Stimulated activated CD4-positive, alpha-beta T cell treated with anti-CD3 and anti-CD28 coated beads, Interleukin-4, amount 100 ng/mL, for 4 hours (primary cell): ENCODE measurements around the gene NECTIN2.
"Not testable (repeated sequence)": the region's sequence is repeated elsewhere in the genome, so short reads cannot be mapped to it uniquely, and the experiment has no call there.

Experiments
- DNase-seq, 2 experiments: peaks; one replicate each; pipeline ENCODE4 v3.0.0-alpha.2; 2020

NECTIN2 gene

DNA sequence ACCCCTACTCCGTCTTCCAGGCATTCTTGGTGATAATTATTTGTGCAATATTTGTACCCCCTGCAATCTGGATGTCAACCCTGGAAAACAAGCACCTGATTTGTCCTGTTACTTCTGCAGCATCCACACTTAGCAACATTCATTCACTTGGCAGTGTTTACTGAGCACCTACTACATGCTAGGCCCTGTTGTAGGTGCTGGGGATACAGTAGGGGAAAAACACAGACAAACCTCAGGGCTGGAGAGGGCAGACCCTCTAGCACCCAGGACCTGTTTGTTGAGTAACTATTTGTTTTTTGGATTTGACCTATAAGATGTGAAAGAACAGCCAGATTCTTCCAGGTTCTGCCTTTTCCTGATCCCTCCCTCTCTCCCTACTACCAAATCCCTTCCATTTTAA is 9.5 kb downstream of the NECTIN2 start:
- DNase-seq: no peak

DNA sequence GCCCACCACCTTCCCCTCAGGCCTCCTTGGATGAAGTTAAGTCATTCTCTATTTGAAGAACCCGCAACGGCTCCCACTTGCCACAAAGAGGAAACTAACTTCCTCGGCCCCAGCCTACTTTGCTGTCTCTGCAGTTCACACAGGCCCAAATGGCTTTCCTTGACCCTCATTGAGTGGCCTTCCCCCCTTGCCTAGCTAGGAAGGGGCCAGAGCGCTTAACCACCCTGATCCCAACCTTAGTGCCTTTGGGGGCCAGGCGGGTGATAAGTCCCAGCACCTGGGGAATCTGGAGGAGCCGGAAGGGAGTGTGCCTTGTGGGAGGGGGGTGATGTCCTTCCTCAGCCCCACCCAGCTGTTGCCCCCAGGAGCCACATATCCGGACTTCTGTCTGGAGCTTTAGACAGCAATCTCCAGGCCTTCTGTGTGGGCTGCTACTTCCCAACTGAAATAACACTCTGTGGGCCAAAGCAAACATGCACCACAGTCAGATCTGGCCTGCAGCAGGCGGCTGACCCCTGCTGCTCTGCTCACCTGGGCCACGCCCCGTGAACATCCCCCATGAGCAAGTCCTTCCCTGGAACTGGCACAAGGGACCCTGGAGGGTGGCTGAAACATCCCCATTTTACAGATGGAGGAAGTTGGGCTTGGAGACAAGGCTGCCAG is 10.5 kb downstream of the NECTIN2 start:
- no peak for DNase-seq

GRCh38 chr19:44857837-44858236 is 11.7 kb downstream of the NECTIN2 start:
- DNase-seq: no peak

GRCh38 chr19:44861576-44861975 is 15.5 kb downstream of the NECTIN2 start:
- not testable (repeated sequence) for DNase-seq

- no peak for DNase-seq
Measured at GRCh38 chr19:44863990-44864389, 17.9 kb downstream of the NECTIN2 start.

- DNase-seq: no peak
Measured at GRCh38 chr19:44865196-44865767, 19.2 kb downstream of the NECTIN2 start.

DNA sequence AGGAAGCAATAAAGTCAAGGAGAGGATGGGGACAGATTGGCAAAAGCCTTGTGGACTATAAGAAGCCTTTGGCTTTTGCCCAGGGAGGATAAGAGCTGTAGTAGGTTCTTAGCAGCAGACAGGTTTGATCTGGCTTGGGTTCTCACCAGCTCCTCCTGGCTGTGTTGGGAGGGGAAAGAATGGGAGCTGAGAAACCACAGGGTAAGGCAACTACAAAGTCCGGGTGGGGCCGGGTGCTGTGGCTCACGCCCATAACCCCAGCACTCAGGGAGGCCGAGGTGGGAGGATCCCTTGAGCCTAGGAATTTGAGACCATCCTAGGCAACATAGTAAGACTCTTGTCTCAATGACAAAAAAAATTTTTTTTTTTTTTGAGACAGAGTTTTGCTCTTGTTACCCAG is 20.6 kb downstream of the NECTIN2 start:
- DNase-seq: no peak

DNA sequence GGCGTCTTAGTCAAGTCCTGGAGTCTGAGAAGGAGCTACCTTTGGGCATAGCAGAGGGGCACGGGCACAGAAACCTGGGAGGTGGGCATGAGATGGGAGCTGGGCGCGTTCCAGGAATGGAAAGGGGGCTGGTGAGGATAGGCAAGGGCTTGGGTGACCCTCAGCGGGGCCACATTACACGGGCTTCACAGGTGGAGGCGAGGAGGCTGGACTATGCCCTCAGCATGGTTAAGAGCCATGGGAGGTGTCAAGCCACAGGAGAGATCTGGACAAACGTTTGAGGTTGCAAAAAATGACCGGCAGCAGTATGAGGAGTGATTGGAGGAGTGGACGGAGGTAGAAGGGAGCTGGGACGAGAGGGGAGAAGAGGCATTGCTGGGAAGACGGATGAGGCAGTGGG is 21.5 kb downstream of the NECTIN2 start:
- DNase-seq: no peak

GRCh38 chr19:44869733-44870470 is 23.8 kb downstream of the NECTIN2 start:
- DNase-seq: no peak

DNA sequence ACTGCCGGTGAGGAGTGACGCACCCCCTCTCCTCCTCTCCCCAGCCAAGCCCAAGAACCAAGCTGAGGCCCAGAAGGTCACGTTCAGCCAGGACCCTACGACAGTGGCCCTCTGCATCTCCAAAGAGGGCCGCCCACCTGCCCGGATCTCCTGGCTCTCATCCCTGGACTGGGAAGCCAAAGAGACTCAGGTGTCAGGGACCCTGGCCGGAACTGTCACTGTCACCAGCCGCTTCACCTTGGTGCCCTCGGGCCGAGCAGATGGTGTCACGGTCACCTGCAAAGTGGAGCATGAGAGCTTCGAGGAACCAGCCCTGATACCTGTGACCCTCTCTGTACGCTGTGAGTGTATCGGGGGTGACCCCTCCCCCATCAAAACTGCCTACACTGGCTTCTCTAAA is 25.7 kb downstream of the NECTIN2 start:
- DNase-seq: no peak

- DNase-seq: no peak
Measured at GRCh38 chr19:44872661-44873060, 26.6 kb downstream of the NECTIN2 start.

- DNase-seq: no peak
Measured at GRCh38 chr19:44874317-44874716, 28.2 kb downstream of the NECTIN2 start.

DNA sequence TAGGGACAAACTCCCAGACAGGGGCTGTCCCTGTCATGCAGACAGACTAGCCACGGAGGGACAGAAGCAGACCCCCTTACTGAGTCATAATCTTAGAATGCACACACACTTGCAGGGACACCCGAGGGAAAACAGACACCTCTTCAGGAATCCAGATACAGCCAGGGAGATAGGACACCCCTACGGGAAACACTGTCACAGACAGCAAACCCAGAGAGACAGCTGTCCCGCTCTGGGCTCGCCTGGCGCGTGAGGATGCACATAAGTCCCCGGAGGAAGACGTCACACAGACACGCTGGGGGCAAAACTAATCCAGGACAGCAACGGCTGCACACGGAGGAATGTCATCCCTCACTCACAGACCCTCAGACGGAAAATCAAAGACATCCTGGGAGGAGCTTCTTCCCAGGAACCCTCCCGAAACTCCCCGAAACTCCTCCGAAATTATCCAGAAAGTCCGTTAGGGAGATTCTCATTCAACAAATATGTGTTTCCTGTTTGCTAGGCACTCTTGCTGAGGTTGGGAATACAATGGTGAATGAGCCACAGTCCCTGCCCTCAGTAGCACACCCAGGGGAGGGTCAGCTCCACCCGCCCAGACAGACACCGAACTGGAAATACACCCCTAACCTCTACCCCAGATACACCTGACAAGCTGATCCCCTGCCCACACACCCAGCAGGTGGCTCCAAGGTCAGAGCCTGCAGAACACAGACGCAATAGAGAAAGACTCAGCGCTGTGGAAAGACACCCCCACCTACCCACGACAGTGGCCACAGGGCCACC is 29.8 kb downstream of the NECTIN2 start:
- DNase-seq: no peak

GRCh38 chr19:44876930-44877535 is 30.9 kb downstream of the NECTIN2 start:
- no peak for DNase-seq

- DNase-seq: no peak
Measured at GRCh38 chr19:44878120-44878865, 32.2 kb downstream of the NECTIN2 start.

DNA sequence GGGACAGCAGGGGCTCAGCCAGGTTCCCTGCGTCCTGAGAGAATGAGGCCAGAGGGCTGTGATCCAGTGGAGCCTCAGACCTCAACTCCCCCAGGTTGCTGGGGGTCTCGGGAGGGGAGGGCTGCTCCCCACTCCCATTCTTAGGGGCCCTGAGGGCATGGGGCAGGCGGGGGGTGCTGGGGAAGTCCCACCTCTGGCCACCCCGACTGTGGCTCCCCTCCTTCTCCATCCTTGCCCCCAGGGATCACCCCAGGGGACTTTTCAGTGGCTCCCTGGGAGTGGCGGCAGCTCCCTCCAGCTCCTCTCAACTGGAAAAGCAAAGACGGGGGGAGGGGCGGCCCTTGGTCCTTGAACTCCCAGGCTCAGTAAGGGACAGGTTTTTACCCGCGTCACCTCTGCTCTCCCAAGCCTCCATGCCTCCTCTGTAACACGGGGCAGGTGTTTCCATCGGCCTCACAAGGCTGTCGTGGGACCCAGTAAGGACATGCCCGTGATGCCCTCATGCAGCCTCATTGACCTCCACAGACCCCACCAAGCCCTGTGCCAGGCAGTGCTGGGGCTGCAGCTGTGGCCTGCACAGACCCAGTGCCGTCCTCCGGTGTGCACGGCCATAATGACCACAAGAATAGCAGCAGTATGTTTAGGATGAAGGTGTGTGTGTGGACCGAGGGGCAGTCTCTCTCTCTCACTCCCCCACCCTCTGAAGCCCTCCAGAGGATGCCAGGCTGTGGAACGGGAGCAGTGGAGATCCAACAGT is 33.4 kb downstream of the NECTIN2 start:
- no peak for DNase-seq

GRCh38 chr19:44882063-44882462 is 36.0 kb downstream of the NECTIN2 start:
- no peak for DNase-seq

GRCh38 chr19:44882619-44883397 is 36.7 kb downstream of the NECTIN2 start:
- DNase-seq: not testable (repeated sequence)

GRCh38 chr19:44883922-44884321 is 37.8 kb downstream of the NECTIN2 start:
- DNase-seq: no peak

DNA sequence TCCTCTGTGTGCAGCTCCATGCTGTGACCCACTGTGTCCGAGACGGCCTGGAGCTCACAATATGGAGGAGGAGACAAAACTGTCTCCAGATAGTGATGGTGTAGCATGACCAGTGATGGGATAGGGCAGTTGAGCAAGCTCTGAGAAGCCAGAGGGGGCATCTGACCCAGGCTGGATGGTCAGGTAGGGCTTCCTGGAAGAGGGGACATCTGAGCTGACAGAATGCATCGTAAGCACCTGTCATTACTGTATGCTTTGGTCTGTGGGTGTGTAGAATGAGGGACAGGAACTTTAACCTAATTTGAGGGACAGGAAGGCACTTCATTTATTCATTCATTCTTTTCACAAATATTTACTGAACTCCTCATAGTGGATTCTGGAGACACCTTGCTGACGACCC is 38.5 kb downstream of the NECTIN2 start:
- DNase-seq: no peak

DNA sequence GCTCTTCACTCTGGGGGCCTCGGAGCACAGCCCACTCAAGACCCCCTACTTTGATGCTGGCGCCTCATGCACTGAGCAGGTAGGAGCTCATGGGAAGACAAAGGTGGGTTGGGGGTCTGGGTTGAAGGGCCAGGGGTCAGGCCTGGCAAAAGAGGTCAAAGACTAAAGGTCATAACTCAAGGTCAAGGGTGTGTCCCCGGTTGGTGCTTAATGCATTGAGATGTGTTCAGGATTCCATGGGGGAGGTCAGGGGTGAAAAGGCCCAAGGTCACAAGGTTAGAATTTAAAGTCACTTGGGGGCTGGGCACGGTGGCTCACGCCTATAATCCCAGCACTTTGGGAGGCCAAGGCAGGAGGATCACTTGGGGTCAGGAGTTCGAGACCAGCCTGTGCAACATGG is 40.0 kb downstream of the NECTIN2 start:
- DNase-seq: no peak
